Neural progenitor cell (in vitro differentiated cells): ENCODE results near the gene INPP1. TPM values are rescaled to one million over a fixed set of nuclear protein-coding genes. Genes with fewer than 3 reads are reported as not detected.

Source experiments
- DNase-seq: peaks from one replicate; pipeline ENCODE4 v3.0.0-alpha.2; 2016; ENCODE audit warnings: low spot score
- H2AFZ ChIP-seq: fragments of 200-600 bp; sonication (generic); replicated peaks from 2 replicates; pipeline ENCODE4 v1.6.1; 2016; ENCODE audit warnings: antibody characterized with exemption
- H3F3A ChIP-seq: fragments of 200-600 bp; sonication (generic); 2 replicates; pipeline ENCODE4 v1.6.1; 2016; ENCODE audit warnings: antibody characterized with exemption, low read depth
- H3K27ac ChIP-seq: fragments of 200-600 bp; sonication (generic); 2 replicates; pipeline ENCODE4 v1.5.1; 2016; ENCODE audit warnings: mild to moderate bottlenecking
- H3K27me3 ChIP-seq: fragments of 200-600 bp; sonication (generic); 2 replicates; pipeline ENCODE4 v1.6.1; 2016; ENCODE audit warnings: mild to moderate bottlenecking, moderate library complexity
- H3K36me3 ChIP-seq: fragments of 200-600 bp; sonication (generic); 2 replicates; pipeline ENCODE4 v1.5.1; 2016
- H3K4me1 ChIP-seq: fragments of 200-600 bp; sonication (generic); 2 replicates; pipeline ENCODE4 v1.6.1; 2016; ENCODE audit warnings: mixed run types
- H3K4me2 ChIP-seq: fragments of 200-600 bp; sonication (generic); 2 replicates; pipeline ENCODE4 v1.6.1; 2016
- H3K4me3 ChIP-seq: fragments of 200-600 bp; sonication (generic); 2 replicates; pipeline ENCODE4 v1.5.1; 2016
- H3K79me2 ChIP-seq: fragments of 200-600 bp; sonication (generic); 2 replicates; pipeline ENCODE4 v1.6.1; 2016; ENCODE audit warnings: low read depth
- H3K9ac ChIP-seq: fragments of 200-600 bp; sonication (generic); 2 replicates; pipeline ENCODE4 v1.6.1; 2016
- H3K9me3 ChIP-seq: fragments of 200-600 bp; sonication (generic); 2 replicates; pipeline ENCODE4 v1.5.1; 2016; ENCODE audit warnings: low read depth
- H4K20me1 ChIP-seq: fragments of 200-600 bp; sonication (generic); 2 replicates; pipeline ENCODE4 v1.6.1; 2016; ENCODE audit warnings: low read depth
- H3K27ac Mint-ChIP-seq: 3 replicates; pipeline ENCODE4 v1.8.0; 2021; ENCODE audit warnings: mixed read lengths
- H3K27me3 Mint-ChIP-seq: 2 replicates; pipeline ENCODE4 v1.8.0; 2022; ENCODE audit warnings: low read depth, mild to moderate bottlenecking, inconsistent platforms, moderate library complexity, mixed read lengths; ENCODE audit not compliant: insufficient read depth
- H3K36me3 Mint-ChIP-seq: 3 replicates; pipeline ENCODE4 v1.8.0; 2021; ENCODE audit warnings: mixed read lengths
- H3K4me1 Mint-ChIP-seq: 3 replicates; pipeline ENCODE4 v1.8.0; 2021; ENCODE audit warnings: mixed read lengths
- H3K4me3 Mint-ChIP-seq: 3 replicates; pipeline ENCODE4 v1.8.0; 2021; ENCODE audit warnings: mild to moderate bottlenecking, moderate library complexity, mixed read lengths
- H3K9me3 Mint-ChIP-seq: 3 replicates; pipeline ENCODE4 v1.8.0; 2020; ENCODE audit warnings: mixed read lengths
- EZH2 ChIP-seq: fragments of 200-600 bp; sonication (generic); IDR thresholded peaks from 2 replicates; pipeline ENCODE4 v1.6.1; 2017; ENCODE audit warnings: antibody characterized with exemption, mild to moderate bottlenecking, moderate library complexity
- EZH2phosphoT487 ChIP-seq: fragments of 200-600 bp; sonication (generic); IDR thresholded peaks from 2 replicates; pipeline ENCODE4 v1.6.1; 2017; ENCODE audit warnings: antibody characterized with exemption
- total RNA-seq: library from RNA; depleted of rRNA; stranded (reverse); fragments of >200 nt; gene quantifications from 2 replicates; pipeline ENCODE4 v1.2.3, GENCODE V29; 2015; ENCODE audit warnings: low replicate concordance
- TF ChIP-seq, protein P1 (sequence below): fragments of 200-600 bp; sonication (generic); IDR thresholded peaks from 2 replicates; pipeline ENCODE4 v1.5.1; 2017; ENCODE audit warnings: antibody characterized with exemption, mild to moderate bottlenecking

INPP1 gene
- total RNA-seq, 1 donor from 2014 or later = 1.6 TPM

DNA sequence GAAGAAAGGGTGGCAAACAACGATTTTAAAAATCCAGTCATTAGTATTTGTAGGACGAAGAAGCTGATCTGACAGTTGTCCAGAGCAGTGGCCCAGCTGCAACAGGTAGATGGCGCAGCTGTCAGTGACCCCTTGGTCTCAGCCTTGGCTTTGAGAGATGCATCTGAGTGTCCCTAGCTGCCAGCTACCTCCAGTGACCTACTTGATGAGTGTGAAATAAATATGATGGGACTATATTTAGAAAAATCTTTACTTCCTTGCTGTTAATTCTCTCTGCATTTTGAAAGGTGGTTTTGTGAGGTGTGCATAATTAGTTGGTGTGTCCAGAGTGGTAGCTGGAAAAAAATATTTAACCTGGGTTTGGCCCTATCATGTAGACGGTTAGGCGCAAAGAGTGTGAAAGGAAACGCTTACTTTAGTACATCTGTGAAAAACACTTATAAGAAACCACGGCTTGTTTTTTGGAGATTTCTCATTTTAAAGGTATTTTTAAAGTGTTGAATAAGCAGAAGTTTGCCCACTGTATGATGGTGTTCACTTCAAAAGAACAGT is 963 bp downstream of the INPP1 start:
- peaks cover 11% of the 10 kb centered on the region for H3K4me1 ChIP-seq
- peak overlapping the region; percentile 86 for H3K4me2 ChIP-seq
- TF ChIP-seq EZH2phosphoT487 = no peak
- TF ChIP-seq, protein P1, sequence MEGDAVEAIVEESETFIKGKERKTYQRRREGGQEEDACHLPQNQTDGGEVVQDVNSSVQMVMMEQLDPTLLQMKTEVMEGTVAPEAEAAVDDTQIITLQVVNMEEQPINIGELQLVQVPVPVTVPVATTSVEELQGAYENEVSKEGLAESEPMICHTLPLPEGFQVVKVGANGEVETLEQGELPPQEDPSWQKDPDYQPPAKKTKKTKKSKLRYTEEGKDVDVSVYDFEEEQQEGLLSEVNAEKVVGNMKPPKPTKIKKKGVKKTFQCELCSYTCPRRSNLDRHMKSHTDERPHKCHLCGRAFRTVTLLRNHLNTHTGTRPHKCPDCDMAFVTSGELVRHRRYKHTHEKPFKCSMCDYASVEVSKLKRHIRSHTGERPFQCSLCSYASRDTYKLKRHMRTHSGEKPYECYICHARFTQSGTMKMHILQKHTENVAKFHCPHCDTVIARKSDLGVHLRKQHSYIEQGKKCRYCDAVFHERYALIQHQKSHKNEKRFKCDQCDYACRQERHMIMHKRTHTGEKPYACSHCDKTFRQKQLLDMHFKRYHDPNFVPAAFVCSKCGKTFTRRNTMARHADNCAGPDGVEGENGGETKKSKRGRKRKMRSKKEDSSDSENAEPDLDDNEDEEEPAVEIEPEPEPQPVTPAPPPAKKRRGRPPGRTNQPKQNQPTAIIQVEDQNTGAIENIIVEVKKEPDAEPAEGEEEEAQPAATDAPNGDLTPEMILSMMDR = peak; percentile 35
- no peaks in the 10 kb centered on the region for H3K36me3 ChIP-seq
- H3K9ac ChIP-seq = no peak overlapping the region
- H3F3A ChIP-seq = peaks cover 16% of the 10 kb centered on the region
- peaks cover 3% of the 10 kb centered on the region for H4K20me1 ChIP-seq
- H3K4me1 Mint-ChIP-seq = peaks cover 27% of the 10 kb centered on the region
- H3K9me3 Mint-ChIP-seq = no peaks in the 10 kb centered on the region
- H3K27me3 Mint-ChIP-seq = peaks cover 3% of the 10 kb centered on the region
- peak overlapping the region; percentile 66 for H3K27ac Mint-ChIP-seq
- H2AFZ ChIP-seq = peak overlapping the region; percentile 90
- H3K27me3 ChIP-seq = peaks cover 42% of the 10 kb centered on the region
- no peaks in the 10 kb centered on the region for H3K9me3 ChIP-seq
- peak overlapping the region; percentile 91 for H3K4me3 Mint-ChIP-seq
- peak overlapping the region; percentile 61 for H3K4me3 ChIP-seq
- H3K36me3 Mint-ChIP-seq = no peaks in the 10 kb centered on the region
- DNase-seq = no peak
- no peaks in the 10 kb centered on the region for H3K79me2 ChIP-seq
- H3K27ac ChIP-seq = no peak overlapping the region

DNA sequence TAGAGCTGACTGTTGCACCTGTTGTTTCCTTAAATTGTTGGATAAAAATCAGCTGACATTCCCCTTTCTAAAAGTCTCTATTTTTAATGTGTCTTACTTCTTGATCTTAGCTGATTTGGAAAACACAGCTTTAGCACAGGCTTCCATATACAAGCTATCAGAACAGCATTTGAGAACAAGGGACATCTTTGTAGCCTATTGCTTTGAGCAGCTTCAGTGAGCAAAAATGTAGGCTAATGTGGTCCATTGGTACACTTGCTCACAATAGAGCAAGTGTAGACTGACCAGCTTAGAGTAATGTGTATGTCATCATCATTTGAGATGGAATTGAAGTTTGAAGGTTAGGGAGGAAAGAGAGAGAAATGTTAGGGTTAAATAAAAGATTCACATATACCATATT is 7.0 kb downstream of the INPP1 start:
- DNase-seq = no peak
- Histone ChIP-seq H2AFZ (no peak overlapping the region), H3K36me3 (no peaks in the 10 kb centered on the region), H3K4me1 (no peaks in the 10 kb centered on the region), H4K20me1 (no peaks in the 10 kb centered on the region), H3K27ac (no peak overlapping the region), H3K9ac (no peak overlapping the region), H3K4me3 (no peak overlapping the region), H3K4me2 (no peak overlapping the region), H3F3A (no peaks in the 10 kb centered on the region), H3K27me3 (peaks cover 8% of the 10 kb centered on the region), H3K79me2 (no peaks in the 10 kb centered on the region), H3K9me3 (no peaks in the 10 kb centered on the region)
- no peaks in the 10 kb centered on the region for H3K9me3 Mint-ChIP-seq
- TF ChIP-seq, protein P1 = no peak
- no peak for TF ChIP-seq EZH2phosphoT487
- TF ChIP-seq EZH2 = no peak
- H3K4me1 Mint-ChIP-seq = no peaks in the 10 kb centered on the region
- H3K27me3 Mint-ChIP-seq = peaks cover 4% of the 10 kb centered on the region
- H3K4me3 Mint-ChIP-seq = no peak overlapping the region
- H3K27ac Mint-ChIP-seq = no peak overlapping the region
- no peaks in the 10 kb centered on the region for H3K36me3 Mint-ChIP-seq

DNA sequence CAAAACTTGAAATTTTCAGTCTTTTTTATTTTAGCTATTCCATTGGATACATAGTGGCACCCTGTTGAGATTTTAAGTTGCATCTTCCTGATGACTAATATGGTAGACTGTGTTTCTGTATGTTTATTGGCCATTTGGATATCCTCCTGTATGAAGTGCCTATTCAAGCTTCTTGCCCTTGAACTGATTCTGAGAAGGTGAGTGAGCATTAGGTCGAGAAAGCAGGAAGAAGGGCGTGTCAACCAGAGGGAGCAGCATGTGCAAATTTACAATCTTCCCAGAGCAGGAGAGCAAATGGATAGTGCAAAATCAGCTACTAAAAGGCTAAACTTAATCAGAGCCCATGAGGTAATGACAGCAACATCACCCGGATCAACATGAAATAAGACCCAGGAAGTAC is 8.6 kb downstream of the INPP1 start:
- Mint-ChIP-seq H3K4me1 (no peaks in the 10 kb centered on the region), H3K27me3 (peaks cover 4% of the 10 kb centered on the region), H3K4me3 (no peak overlapping the region), H3K27ac (no peak overlapping the region), H3K9me3 (no peaks in the 10 kb centered on the region), H3K36me3 (no peaks in the 10 kb centered on the region)
- no peaks in the 10 kb centered on the region for H3K27me3 ChIP-seq
- H3K36me3 ChIP-seq = no peaks in the 10 kb centered on the region
- TF ChIP-seq, protein P1 = no peak
- TF ChIP-seq EZH2 = no peak
- no peak for TF ChIP-seq EZH2phosphoT487
- no peak overlapping the region for H3K27ac ChIP-seq
- H3K9ac ChIP-seq = no peak overlapping the region
- H3K9me3 ChIP-seq = no peaks in the 10 kb centered on the region
- no peaks in the 10 kb centered on the region for H3K79me2 ChIP-seq
- H3K4me3 ChIP-seq = no peak overlapping the region
- DNase-seq = no peak
- H3K4me2 ChIP-seq = no peak overlapping the region
- H3F3A ChIP-seq = no peaks in the 10 kb centered on the region
- no peaks in the 10 kb centered on the region for H4K20me1 ChIP-seq
- no peaks in the 10 kb centered on the region for H3K4me1 ChIP-seq
- H2AFZ ChIP-seq = no peak overlapping the region
